OCI-LY1 (cell line): ENCODE data around the gene DEFB113.

Experiments used
- H2AFZ ChIP-seq: fragments of 200-600 bp; sonication (generic), shearing (Covaris generic); 2 replicates; pipeline ENCODE4 v1.6.0; 2014; ENCODE audit warnings: antibody characterized with exemption, mild to moderate bottlenecking, low read length
- H3F3A ChIP-seq: fragments of 200-600 bp; sonication (generic), shearing (Covaris generic); 2 replicates; pipeline ENCODE4 v1.6.0; 2014; ENCODE audit warnings: mild to moderate bottlenecking, antibody characterized with exemption, low read length, moderate library complexity; ENCODE audit not compliant: insufficient read depth
- H3K27ac ChIP-seq: fragments of 200-600 bp; sonication (generic); 2 replicates; pipeline ENCODE4 v1.5.1; 2014; ENCODE audit warnings: low read length, mixed run types, mild to moderate bottlenecking, low read depth; ENCODE audit not compliant: poor library complexity, severe bottlenecking
- H3K27me3 ChIP-seq: fragments of 200-600 bp; sonication (generic); 2 replicates; pipeline ENCODE4 v1.6.0; 2014; ENCODE audit warnings: antibody characterized with exemption, mild to moderate bottlenecking, low read length, moderate library complexity; ENCODE audit not compliant: insufficient read depth
- H3K36me3 ChIP-seq: fragments of 200-600 bp; sonication (generic); 2 replicates; pipeline ENCODE4 v1.6.1; 2014; ENCODE audit warnings: mild to moderate bottlenecking, antibody characterized with exemption, low read length, moderate library complexity, mixed read lengths; ENCODE audit not compliant: insufficient read depth
- H3K4me1 ChIP-seq: fragments of 200-600 bp; sonication (generic); 2 replicates; pipeline ENCODE4 v1.5.1; 2014; ENCODE audit warnings: mild to moderate bottlenecking, low read length, moderate library complexity; ENCODE audit not compliant: insufficient read depth, severe bottlenecking
- H3K4me2 ChIP-seq: fragments of 200-600 bp; sonication (generic), shearing (Covaris generic); 2 replicates; pipeline ENCODE4 v1.6.1; 2014; ENCODE audit warnings: low read length
- H3K4me3 ChIP-seq: fragments of 200-600 bp; sonication (generic); 2 replicates; pipeline ENCODE4 v1.5.1; 2014; ENCODE audit warnings: low read length, low read depth, mild to moderate bottlenecking, mixed read lengths; ENCODE audit not compliant: poor library complexity, severe bottlenecking
- H3K79me2 ChIP-seq: fragments of 200-600 bp; shearing (Covaris generic); 2 replicates; pipeline ENCODE4 v1.6.1; 2016; ENCODE audit warnings: mixed run types, low read length, mixed read lengths; ENCODE audit not compliant: insufficient read depth
- H3K9ac ChIP-seq: fragments of 200-600 bp; sonication (generic), shearing (Covaris generic); 2 replicates; pipeline ENCODE4 v1.6.1; 2014; ENCODE audit warnings: mild to moderate bottlenecking, low read length, mixed read lengths
- H3K9me2 ChIP-seq: fragments of 200-600 bp; sonication (generic), shearing (Covaris generic); 2 replicates; pipeline ENCODE4 v1.6.1; 2014; ENCODE audit warnings: low read depth, mild to moderate bottlenecking, low read length, mixed read lengths
- H3K9me3 ChIP-seq: fragments of 200-600 bp; shearing (Covaris generic); 2 replicates; pipeline ENCODE4 v1.6.1; 2014; ENCODE audit warnings: low read length, mixed read lengths
- H4K20me1 ChIP-seq: fragments of 200-600 bp; sonication (generic), shearing (Covaris generic); 2 replicates; pipeline ENCODE4 v1.6.0; 2016; ENCODE audit warnings: mild to moderate bottlenecking, low read length; ENCODE audit not compliant: insufficient read depth
- EZH2 ChIP-seq: fragments of 200-600 bp; sonication (generic), shearing (Covaris generic); IDR thresholded peaks from 2 replicates; pipeline ENCODE4 v1.8.0; 2017; ENCODE audit warnings: borderline replicate concordance, mixed run types, mild to moderate bottlenecking, antibody characterized with exemption, low read length, moderate library complexity, mixed read lengths
- TF ChIP-seq, protein P1 (sequence below): fragments of 200-600 bp; sonication (generic), shearing (Covaris generic); IDR thresholded peaks from 2 replicates; pipeline ENCODE4 v1.5.1; 2017; ENCODE audit warnings: mild to moderate bottlenecking, antibody characterized with exemption, low read length, moderate library complexity, mixed read lengths

The DEFB113 gene, protein sequence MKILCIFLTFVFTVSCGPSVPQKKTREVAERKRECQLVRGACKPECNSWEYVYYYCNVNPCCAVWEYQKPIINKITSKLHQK

DNA sequence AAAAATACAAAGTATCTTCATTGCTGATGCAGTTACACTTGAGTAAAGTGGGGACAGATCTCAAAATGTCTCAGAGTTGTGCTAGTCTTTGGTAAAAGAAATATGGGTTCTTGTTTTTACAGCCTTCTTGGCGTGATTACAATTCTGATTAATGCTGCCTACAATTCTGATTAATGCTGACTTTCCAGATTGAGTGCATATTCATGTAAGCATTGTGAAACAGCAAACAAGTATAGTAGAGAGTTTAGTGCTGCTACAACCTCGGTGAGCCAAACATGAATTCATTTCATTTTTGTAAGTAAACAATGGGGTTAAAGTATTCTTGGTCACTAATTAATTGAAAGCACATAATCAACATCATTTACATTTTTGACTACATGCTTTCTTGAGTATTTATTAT, at the start of gene DEFB113:
Gene DEFB113, minus strand, starts transcription at position 21 of the 400 bp plus-strand sequence. Its CDS starts 0 bp downstream, at position 21.
- no peak for TF ChIP-seq EZH2
- no peak within 1 kb of the TSS for H3K27ac ChIP-seq
- H3K9me2 ChIP-seq, result no peaks in the 10 kb centered on the region
- no peaks in the 10 kb centered on the region for H3F3A ChIP-seq
- no peak within 1 kb of the TSS for H3K4me2 ChIP-seq
- H4K20me1 ChIP-seq, result no peaks in the 10 kb centered on the region
- no peaks in the 10 kb centered on the region for H3K79me2 ChIP-seq
- no peak within 1 kb of the TSS for H2AFZ ChIP-seq
- no peaks in the 10 kb centered on the region for H3K27me3 ChIP-seq
- no peaks in the 10 kb centered on the region for H3K9me3 ChIP-seq
- no peaks in the 10 kb centered on the region for H3K36me3 ChIP-seq
- H3K9ac ChIP-seq, result no peak within 1 kb of the TSS
- no peak within 1 kb of the TSS for H3K4me3 ChIP-seq
- no peaks in the 10 kb centered on the region for H3K4me1 ChIP-seq

DNA sequence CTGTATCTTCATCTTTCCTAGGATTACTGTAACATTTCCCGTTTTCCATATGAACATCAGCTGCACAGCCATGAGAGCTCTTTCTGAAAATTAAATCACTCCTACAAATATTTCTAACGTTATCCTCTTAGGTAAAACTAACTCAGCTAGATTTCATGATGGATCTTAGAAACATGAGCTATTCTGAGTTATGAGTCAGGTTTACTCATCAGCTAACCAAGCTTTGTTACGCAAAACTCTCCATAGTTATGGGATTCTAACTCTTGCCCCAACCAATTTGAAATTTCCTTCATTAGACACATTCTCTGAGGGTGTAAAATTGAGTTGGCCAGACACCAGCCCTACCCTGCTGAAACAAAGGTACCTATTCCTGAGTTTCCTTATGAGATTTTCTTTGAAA, 38.4 kb upstream of the DEFB113 start:
- Histone ChIP-seq H2AFZ (no peak overlapping the region), H3K9me2 (no peaks in the 10 kb centered on the region), H3K4me2 (no peak overlapping the region), H3K9ac (no peak overlapping the region), H3K27ac (no peak overlapping the region), H3K36me3 (no peaks in the 10 kb centered on the region), H3F3A (no peaks in the 10 kb centered on the region), H3K4me3 (no peak overlapping the region), H3K9me3 (no peaks in the 10 kb centered on the region), H3K79me2 (no peaks in the 10 kb centered on the region), H4K20me1 (no peaks in the 10 kb centered on the region), H3K27me3 (no peaks in the 10 kb centered on the region), H3K4me1 (no peaks in the 10 kb centered on the region)
- TF ChIP-seq, protein P1, sequence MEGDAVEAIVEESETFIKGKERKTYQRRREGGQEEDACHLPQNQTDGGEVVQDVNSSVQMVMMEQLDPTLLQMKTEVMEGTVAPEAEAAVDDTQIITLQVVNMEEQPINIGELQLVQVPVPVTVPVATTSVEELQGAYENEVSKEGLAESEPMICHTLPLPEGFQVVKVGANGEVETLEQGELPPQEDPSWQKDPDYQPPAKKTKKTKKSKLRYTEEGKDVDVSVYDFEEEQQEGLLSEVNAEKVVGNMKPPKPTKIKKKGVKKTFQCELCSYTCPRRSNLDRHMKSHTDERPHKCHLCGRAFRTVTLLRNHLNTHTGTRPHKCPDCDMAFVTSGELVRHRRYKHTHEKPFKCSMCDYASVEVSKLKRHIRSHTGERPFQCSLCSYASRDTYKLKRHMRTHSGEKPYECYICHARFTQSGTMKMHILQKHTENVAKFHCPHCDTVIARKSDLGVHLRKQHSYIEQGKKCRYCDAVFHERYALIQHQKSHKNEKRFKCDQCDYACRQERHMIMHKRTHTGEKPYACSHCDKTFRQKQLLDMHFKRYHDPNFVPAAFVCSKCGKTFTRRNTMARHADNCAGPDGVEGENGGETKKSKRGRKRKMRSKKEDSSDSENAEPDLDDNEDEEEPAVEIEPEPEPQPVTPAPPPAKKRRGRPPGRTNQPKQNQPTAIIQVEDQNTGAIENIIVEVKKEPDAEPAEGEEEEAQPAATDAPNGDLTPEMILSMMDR, result no peak
- no peak for TF ChIP-seq EZH2

- TF ChIP-seq EZH2, result no peak
- TF ChIP-seq, protein P1, result no peak
- no peaks in the 10 kb centered on the region for H4K20me1 ChIP-seq
- no peak overlapping the region for H3K27ac ChIP-seq
- H3K79me2 ChIP-seq, result no peaks in the 10 kb centered on the region
- no peaks in the 10 kb centered on the region for H3K9me2 ChIP-seq
- no peaks in the 10 kb centered on the region for H3K36me3 ChIP-seq
- H3K4me2 ChIP-seq, result no peak overlapping the region
- H3F3A ChIP-seq, result no peaks in the 10 kb centered on the region
- H3K4me1 ChIP-seq, result no peaks in the 10 kb centered on the region
- H3K4me3 ChIP-seq, result no peak overlapping the region
- no peak overlapping the region for H3K9ac ChIP-seq
- no peaks in the 10 kb centered on the region for H3K9me3 ChIP-seq
- H3K27me3 ChIP-seq, result no peaks in the 10 kb centered on the region
- no peak overlapping the region for H2AFZ ChIP-seq
Measured at GRCh38 chr6:50003139-50003538, 33.7 kb upstream of the DEFB113 start.

DNA sequence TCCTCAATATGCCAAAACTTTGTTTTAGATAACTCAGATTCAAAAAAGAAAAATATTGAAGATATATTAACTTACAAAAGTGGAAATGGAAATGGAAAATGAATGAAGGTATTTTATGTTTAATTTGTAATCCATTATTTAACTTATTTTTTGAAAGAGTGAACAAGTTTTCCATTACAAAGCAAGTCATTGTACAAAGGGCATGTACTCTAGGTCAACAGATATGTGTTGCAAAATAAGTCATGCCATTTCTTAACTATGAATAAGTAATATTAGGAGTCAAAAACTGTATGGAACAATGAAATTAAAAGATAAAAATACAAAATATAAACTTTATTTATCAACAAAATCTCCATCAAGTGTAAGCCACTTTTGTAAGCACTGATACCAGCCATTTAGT, 25.9 kb upstream of the DEFB113 start:
- Histone ChIP-seq H3K27me3 (no peaks in the 10 kb centered on the region), H2AFZ (no peak overlapping the region), H3K36me3 (no peaks in the 10 kb centered on the region), H3K4me1 (no peaks in the 10 kb centered on the region), H3K4me2 (no peak overlapping the region), H3K9me2 (no peaks in the 10 kb centered on the region), H3K4me3 (no peak overlapping the region), H3K9me3 (no peaks in the 10 kb centered on the region), H3K27ac (no peak overlapping the region), H3K9ac (no peak overlapping the region), H4K20me1 (no peaks in the 10 kb centered on the region), H3F3A (no peaks in the 10 kb centered on the region), H3K79me2 (no peaks in the 10 kb centered on the region)
- TF ChIP-seq EZH2, result no peak
- TF ChIP-seq, protein P1, result no peak
